Esophagus squamous epithelium (tissue), 4 donors: Measurements from ENCODE around the gene ACAP2.

Source experiments
- POLR2A ChIP-seq, 4 donors: fragments of 450-650 bp; IDR thresholded peaks; one replicate each; pipeline ENCODE4 v1.6.1; 2017; ENCODE audit warnings: antibody characterized with exemption in 4 of 4, mild to moderate bottlenecking in 4 of 4, moderate library complexity in 3 of 4
- TF ChIP-seq, protein P1 (sequence below), 6 experiments: fragments of 450-650 bp in 4 of 6; fragments of 200-600 bp in 2 of 6; sonication (generic) in 2 of 6; IDR thresholded peaks; one replicate each; pipeline ENCODE4 v1.5.1; 2016 to 2019; ENCODE audit warnings: antibody characterized with exemption in 6 of 6, mild to moderate bottlenecking in 4 of 6, moderate library complexity in 4 of 6

DNA sequence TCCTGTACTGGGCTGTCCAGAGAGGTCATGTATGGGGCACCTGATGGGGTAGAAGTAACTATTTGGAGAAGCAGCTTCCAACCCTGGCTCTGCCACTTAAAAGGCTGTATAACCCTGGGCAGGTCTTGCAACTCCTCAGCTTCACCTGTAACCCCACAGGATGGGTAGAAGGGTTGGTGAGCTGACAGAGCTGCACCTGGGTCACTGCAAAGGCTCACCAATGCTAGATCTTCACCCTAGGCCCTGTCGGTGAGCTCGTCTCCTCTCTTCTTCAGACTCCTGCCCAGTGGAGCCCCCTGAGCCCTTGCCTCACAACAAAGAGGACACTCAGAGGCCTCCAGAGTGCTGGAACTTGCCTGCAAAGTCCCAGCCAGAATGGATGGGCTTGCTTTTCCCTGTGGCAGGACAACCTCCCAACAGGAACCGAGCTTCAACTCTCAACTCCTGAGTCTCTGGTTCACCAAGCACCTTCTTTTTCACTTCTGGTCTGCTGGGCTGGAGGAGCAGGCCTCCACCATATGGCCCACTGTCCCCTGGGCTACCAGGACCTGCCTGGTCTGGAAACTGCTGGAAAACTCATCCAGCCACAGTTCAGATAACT is 217.7 kb downstream of the ACAP2 start:
- TF ChIP-seq, protein P1, sequence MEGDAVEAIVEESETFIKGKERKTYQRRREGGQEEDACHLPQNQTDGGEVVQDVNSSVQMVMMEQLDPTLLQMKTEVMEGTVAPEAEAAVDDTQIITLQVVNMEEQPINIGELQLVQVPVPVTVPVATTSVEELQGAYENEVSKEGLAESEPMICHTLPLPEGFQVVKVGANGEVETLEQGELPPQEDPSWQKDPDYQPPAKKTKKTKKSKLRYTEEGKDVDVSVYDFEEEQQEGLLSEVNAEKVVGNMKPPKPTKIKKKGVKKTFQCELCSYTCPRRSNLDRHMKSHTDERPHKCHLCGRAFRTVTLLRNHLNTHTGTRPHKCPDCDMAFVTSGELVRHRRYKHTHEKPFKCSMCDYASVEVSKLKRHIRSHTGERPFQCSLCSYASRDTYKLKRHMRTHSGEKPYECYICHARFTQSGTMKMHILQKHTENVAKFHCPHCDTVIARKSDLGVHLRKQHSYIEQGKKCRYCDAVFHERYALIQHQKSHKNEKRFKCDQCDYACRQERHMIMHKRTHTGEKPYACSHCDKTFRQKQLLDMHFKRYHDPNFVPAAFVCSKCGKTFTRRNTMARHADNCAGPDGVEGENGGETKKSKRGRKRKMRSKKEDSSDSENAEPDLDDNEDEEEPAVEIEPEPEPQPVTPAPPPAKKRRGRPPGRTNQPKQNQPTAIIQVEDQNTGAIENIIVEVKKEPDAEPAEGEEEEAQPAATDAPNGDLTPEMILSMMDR (IDR thresholded peaks at IDR 0.05), result no peak
- TF ChIP-seq POLR2A (IDR thresholded peaks at IDR 0.05), result no peak
